GM18502 (cell line): Measurements from ENCODE around the gene PML.

Experiments used
- ATAC-seq: cut with Tn5 transposase; IDR thresholded peaks from one replicate; pipeline ENCODE4 v1.9.1; 2021; ENCODE audit warnings: mild to moderate bottlenecking; ENCODE audit not compliant: unreplicated experiment, poor library complexity

Gene PML

DNA sequence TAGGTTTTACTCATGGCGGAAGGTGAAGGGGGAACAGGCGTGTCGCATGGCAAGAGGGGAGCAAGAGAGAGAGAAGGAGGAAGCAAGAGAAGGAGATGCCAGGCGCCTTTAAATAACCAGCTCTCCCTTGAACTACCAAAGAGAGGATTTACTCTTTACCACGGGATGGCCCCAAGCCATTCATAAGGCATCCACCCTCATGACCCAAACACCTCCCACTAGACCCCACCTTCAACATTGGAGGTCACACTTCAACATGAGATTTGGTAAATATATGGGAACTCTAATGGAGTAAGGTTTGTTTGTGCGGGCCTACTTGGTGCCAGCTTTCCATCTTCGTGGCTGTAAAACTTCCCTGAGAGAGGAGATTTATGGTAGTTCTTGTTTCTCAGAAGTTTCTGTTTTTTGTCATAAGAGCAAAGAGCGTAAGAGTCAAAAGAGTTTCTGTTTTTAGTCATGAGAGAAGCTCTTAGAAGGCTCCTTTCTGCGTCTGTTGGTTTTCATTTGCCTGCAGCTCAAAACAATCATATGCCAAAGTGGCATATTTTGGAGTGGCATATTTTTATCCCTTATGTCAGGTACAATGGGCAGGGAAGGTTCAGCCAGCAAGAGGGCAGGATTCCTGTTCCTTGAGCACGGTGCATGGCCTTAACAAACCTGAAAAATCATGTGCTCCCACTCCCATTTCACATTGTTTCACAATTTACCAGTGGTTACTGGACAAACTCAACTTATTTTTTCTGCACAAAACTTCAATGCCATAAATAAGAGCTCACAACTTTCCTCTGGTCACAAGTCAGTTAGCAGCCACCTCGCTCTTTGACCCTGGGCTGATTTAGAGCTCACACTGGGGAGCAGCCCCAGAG is 12.5 kb downstream of the PML start:
- ATAC-seq, result no peak

DNA sequence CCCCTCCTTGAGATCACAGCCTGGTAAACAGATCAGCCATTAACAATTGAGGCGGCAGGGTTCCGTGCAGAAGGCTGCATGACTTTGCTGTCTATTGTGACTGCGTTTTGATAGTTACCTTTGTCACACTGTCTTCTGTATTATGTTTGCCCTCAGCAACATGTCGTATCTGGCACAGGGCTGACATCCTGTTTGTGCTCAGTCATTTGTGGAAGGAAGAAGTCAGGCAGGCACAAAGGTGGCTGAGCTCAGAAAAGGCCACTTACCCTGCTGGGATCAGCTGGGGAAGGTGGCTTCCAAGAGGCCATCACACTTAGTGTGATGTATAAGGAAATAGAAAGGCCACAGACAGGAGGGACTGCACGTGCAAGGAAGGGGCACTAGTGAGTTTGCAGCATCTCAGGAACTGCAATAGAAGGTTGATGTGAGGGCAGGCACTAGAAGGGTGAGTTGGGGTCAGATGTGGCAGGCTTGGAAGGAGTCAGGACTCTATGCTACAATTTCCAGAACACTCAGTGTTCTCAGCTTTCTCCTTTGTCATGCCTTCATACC is 13.4 kb downstream of the PML start:
- ATAC-seq, result no peak

DNA sequence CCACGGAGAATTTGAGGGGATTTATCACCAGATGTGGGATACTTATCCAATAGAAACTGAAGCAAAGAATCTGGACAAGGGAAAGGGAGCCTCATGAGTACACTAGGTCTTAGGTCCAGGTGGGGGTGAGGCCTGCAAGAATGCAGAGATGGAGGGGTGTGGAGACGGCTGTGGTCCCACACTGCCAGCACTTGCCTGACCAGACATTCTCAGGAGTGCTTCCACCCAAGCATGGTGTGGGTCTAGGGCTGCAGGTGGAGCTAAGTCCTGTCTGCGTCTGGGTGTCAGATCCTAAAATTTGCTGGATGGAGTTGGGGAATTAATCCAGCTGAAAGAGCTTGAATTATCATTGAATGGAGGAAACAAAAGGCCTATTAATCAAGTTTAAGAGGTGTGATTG is 14.4 kb downstream of the PML start:
- no peak for ATAC-seq

DNA sequence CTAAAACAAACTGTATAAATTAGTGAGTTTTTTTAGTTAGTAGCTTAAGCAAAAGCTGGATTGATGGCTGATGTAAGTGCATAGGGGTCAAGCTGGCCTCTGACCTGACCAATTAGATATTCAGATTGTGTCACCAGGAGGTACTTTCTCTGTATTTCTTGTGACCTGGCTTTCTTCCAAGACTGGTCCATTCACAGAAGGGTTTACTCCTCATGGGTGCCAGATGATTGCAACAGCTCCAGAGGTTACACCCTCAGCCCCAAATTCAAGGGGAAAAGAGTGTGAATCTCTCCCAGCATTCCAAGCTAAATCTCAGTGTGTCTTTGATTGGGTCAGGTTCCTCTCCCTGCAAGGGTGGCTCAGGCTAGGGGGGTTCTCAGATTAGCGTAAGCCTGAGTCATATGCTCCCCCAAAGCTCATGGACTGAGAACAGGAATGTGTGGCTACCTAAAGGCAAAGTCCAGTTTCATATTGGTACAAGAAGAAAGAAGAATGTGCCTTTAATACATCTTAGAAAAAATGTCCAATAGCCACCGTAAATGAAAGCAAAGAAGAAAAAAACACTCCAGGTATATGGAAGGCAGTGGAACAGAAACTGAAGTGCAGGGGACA is 16.5 kb downstream of the PML start:
- no peak for ATAC-seq

DNA sequence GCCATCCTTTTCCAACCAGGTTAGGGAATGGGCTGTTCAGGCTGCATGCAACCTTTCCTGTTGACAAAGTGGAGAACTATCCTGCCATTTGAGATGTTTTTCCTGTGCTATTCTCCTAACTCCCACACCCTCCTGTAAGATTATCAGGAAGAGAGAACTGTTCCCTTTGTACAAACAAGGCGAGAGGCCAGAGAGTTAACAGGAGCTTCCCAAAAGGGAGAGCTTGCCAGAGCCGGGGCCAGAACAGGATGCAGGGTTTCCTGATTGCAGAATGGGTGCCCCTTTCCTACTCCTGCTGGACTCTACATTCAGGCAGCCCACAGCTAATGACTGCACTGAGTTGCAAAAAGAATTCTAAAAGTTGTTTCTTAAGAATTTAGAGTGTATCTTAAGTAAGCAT is 17.1 kb downstream of the PML start:
- no peak for ATAC-seq

DNA sequence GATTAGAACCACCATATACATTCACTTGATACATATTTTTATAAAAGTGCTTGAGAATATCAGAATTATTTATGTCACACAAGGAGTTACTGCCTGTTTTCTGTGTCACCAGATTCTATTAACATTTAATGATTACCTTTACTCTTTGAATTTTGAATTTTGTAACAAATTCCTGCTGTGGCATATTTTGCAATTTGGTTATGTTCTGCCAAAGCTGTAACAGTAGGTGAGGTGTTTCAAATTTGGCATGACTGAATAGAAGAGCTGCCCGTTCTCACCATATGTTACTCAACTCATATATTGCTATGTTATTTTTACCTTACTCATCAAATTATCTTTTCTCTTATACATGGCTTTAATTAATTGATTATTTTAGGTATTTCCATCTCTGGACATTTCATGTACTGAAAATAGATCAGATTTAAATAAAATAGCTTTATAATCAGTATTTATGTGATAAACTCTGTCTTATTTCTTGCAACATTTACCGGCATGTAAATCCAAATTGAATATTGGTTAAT is 18.9 kb downstream of the PML start:
- no peak for ATAC-seq

DNA sequence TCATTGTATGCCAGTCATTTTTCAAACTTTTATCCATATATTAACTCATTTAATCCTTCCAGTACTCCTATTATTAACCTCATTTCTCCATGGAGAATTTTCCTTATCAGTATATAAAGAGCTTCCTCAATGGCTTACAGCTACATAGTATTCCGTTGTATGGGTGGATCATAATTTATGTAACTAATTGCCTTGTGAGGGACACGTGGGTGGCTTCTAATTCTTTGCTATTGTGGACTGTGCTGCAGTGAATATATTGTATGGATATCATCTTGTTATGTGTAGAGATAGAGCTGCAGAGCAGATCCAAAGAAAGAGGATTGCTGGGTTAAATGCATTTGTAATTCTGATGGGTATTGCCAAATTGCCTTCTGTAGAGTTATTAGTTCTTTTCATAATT is 25.2 kb downstream of the PML start:
- ATAC-seq, result no peak

DNA sequence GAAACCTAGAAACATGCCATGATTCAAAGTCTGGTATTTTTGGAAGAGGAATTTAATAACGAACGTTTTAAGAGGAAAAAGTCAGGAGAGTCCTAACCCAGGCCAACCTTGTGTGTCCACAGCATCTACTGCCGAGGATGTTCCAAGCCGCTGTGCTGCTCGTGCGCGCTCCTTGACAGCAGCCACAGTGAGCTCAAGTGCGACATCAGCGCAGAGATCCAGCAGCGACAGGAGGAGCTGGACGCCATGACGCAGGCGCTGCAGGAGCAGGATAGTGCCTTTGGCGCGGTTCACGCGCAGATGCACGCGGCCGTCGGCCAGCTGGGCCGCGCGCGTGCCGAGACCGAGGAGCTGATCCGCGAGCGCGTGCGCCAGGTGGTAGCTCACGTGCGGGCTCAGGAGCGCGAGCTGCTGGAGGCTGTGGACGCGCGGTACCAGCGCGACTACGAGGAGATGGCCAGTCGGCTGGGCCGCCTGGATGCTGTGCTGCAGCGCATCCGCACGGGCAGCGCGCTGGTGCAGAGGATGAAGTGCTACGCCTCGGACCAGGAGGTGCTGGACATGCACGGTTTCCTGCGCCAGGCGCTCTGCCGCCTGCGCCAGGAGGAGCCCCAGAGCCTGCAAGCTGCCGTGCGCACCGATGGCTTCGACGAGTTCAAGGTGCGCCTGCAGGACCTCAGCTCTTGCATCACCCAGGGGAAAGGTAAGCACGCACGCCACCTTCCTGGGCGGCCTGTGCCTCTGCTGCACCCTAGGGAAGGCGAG is 28.4 kb downstream of the PML start:
- ATAC-seq, result no peak

DNA sequence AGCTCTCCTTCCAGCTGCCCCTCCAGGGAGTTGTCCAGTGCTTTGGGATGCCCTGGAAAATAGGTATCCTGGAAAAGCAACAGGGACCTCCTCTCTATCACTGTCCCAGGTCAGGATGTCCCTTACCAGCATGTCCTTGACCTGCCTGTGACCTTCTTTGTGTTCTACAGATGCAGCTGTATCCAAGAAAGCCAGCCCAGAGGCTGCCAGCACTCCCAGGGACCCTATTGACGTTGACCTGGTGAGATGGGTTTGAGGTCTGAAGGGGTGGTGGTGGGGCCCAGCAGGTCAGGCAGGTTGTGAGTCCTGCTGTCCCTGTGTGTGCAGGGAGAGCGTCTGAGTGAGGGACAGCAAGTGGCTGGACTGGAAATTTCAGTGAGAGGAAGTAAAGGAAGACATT is 30.2 kb downstream of the PML start:
- no peak for ATAC-seq

DNA sequence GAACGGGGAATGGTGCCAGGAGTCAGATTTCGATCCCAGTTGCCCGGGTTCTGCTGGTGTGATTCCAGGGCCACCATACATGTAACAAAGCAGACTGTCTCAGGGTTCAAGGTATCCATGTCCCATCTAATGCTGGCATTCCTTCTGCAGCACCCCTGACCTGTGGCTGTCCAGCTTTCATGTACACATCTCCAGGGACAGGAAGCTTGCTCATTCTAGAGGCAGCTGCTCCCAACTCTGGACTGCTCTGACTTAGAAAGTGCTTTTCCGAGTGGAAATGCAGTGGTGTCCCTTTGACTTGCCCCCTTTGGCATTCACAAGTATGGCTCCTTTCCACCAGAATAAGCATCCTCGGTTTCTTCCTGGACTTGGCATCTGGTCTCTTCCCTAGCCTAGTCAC is 30.9 kb downstream of the PML start:
- ATAC-seq, result no peak

DNA sequence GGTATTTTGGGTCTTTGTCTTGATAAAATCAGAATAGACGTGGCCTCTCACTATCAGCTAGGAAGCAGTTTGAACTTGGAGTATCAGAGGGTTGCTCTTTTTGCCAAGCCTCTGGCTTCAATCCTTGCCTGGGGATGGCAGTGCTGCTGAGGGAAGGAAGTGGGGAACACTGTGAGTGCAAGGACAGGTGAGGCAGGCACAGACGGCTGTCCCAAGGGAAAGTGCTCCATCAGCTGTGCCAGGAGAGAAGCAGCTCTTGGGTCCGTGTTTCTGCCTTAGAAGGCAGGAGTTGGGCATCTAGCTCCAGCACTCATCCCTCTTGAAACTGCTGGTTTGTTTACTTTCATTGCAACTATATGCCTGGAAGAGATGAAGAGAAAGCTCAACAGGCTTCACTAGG is 33.2 kb downstream of the PML start:
- no peak for ATAC-seq

DNA sequence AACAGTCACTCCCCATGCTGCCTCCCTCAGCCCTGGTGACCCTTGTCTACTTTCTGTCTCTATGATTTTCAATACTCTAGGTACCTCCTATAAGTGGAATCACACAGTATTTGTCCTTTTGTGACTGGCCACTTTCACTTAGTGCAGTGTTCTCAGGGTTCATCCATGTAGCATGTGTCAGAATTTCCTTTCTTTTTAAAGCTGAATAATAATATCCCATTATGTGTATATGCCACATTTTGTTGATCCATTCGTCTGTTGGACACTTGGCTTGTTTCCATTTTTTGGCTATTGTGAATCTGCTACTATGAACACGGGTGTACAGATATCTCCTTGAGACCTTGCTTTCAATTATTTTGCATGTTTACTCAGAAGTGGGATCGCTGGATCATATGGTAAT is 34.1 kb downstream of the PML start:
- no peak for ATAC-seq

DNA sequence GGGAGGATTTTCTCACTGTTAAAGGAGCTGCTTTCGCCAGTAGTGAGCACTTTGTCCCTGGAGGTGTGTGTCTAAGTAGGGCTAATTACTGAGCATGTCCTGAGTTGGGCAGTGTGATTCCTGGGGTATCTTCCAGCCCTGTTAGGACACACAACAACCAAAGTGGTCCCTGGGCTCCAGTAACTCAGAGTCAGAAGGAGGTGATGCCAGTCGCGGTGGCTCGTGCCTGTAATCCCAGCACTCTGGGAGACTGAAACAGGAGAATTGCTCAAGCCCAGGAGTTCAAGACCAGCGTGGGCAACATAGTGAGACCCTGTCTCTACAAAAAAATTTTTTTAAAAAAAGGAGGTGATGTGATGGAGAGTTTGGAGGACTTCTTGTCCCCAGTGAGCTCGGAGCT is 37.5 kb downstream of the PML start:
- no peak for ATAC-seq

DNA sequence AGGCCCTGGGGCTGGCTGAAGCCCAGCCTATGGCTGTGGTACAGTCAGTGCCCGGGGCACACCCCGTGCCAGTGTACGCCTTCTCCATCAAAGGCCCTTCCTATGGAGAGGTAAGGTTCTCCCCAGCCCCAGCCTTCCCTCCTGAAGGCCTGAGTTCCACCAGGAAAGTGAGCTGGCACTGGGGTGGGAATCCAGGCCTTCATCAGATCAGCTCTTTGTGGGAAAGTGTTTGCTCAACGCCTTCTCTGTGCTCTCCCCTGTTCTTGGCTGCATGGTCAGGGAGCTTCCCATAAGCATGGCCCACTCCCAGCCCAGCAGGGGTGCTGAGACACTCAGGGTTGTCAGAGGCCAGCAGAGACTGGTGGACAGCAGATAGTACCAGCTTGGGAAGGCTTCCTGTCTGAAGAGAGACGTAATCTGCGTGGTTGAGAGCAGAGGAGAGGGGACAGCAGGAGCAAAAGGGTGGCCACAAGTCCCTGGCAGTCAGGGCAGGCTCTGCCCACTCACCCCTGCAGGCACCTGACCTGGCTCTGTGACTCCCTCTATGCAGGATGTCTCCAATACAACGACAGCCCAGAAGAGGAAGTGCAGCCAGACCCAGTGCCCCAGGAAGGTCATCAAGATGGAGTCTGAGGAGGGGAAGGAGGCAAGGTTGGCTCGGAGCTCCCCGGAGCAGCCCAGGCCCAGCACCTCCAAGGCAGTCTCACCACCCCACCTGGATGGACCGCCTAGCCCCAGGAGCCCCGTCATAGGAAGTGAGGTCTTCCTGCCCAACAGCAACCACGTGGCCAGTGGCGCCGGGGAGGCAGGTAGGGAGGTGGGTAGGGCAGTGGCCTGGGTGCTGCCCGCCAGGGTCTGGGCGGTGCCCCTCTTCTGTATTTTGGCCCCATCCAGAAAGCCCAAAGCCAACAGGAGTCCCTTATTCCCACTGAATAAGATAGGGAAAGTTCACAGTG is 38.4 kb downstream of the PML start:
- no peak for ATAC-seq

DNA sequence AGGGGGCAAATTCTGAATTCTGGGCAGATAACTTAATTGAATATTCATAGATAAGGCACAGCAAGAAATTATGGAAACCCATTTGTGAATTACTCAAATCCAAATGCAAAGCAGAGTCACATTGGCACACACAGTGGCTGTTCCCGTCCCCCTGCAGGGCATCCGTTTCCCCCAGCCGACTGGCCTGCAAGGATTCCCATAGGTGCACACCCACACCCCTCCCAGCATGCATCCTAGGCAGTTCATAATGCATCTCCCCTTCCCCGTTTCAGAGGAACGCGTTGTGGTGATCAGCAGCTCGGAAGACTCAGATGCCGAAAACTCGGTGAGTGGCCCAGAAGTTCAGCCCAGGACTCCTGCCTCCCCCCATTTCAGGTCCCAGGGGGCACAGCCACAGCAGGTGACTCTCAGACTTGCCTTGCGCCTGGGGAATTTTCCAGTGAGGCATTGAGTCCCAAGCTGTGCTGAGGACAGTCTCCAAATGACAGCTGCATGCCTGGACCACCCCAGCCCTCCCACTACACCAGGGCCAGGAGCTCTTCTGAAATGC is 39.8 kb downstream of the PML start:
- ATAC-seq, result no peak

DNA sequence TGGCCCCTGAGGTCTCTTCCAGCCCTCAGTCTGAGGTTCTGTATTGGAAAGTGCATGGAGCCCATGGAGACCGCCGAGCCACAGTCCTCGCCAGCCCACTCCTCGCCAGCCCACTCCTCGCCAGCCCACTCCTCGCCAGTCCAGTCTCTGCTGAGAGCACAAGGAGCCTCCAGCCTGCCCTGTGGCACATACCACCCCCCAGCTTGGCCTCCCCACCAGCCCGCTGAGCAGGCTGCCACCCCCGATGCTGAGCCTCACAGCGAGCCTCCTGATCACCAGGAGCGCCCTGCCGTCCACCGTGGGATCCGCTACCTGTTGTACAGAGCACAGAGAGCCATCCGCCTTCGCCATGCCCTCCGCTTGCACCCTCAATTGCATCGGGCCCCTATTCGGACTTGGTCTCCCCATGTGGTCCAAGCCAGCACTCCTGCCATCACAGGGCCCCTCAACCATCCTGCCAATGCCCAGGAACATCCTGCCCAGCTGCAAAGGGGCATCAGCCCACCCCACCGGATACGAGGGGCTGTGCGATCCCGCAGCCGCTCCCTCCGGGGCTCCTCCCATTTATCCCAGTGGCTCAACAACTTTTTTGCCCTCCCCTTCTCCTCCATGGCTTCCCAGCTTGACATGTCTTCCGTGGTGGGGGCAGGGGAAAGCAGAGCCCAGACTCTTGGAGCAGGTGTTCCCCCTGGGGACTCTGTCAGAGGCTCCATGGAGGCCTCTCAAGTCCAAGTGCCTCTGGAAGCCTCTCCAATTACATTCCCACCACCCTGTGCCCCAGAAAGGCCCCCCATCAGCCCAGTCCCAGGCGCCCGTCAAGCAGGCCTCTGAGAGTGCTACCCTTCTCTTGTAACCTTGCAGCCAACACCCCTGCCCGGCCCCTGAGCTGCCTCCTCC is 40.9 kb downstream of the PML start:
- ATAC-seq, result no peak

DNA sequence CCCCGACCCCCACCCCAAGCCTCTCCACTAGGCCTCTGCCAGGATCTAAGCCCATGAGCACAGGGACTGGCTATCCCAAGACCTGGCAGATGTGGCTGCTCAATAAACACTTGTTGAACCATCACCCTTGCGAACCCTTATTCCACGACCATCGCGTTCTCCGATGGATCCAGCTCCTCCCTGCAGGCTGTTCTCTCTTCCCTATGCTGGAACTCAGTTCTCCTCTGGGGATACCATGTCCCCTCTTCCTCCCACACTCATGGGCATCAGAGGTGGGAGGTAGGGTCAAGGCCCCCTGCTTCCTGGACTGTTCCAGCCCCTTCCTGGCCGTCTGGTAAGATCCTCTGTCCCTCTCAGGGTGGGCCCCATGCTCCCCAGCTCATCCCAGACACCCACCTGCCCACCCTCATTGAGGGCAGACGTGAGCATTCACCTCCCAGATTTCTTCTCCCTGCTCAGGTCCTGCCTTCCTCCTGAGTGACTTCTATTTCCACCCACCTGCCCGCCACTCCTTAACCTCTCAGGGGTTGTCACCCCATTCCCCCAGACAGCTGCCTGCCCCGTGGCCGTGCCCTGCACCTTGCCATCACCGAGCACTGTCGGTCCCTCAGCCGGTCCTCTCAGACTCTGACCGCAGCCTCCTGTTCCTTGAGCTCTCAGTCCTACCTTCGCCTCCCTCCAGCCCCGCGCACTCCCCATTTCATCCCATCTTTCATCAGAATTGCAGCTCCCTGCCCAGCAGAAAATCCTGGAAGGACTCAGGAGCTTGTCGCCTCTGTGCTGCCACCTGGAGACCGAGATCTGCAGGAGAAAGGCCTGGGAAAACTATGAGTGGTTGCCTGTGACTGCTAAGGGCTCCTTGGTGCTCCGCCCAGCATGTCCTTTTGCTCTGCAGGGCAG is 42.0 kb downstream of the PML start:
- ATAC-seq, result no peak
